Psoas muscle (tissue), 8 donors: ENCODE measurements around the gene TNNI3K. TPM values are rescaled to one million over a fixed set of nuclear protein-coding genes. Genes with fewer than 3 reads are reported as not detected.

Experiments used
- ATAC-seq, 4 donors: fragments of 200-7000 bp; cut with Tn5 transposase; one replicate each; pipeline ENCODE4 v1.9.1; 2020; ENCODE audit warnings: moderate library complexity in 3 of 4, mild to moderate bottlenecking in 2 of 4
- DNase-seq, 2 donors: peaks; one replicate each; pipeline ENCODE4 v3.0.0-alpha.2; 2020
- H3K27ac ChIP-seq: fragments of 200-600 bp; one replicate; pipeline ENCODE4 v1.8.0; 2022
- H3K27me3 ChIP-seq, 3 donors: fragments of 200-600 bp in 1 of 3; one replicate each; pipeline versions ENCODE4 v1.6.1 to v1.8.0; 2013 to 2022; ENCODE audit warnings: low read length in 2 of 3, mild to moderate bottlenecking in 2 of 3, moderate library complexity in 1 of 3; ENCODE audit not compliant: insufficient read depth in 3 of 3
- H3K36me3 ChIP-seq, 2 donors: fragments of 200-600 bp in 1 of 2; one replicate each; pipeline versions ENCODE4 v1.6.1 to v1.8.0; 2013 to 2022; ENCODE audit warnings: low read depth in 1 of 2, mild to moderate bottlenecking in 1 of 2, moderate library complexity in 1 of 2; ENCODE audit not compliant: insufficient read depth in 1 of 2
- H3K4me1 ChIP-seq: fragments of 200-600 bp; one replicate; pipeline ENCODE4 v1.8.0; 2022
- H3K4me3 ChIP-seq: fragments of 200-600 bp; one replicate; pipeline ENCODE4 v1.8.0; 2022; ENCODE audit warnings: mild to moderate bottlenecking
- H3K9me3 ChIP-seq: fragments of 200-600 bp; one replicate; pipeline ENCODE4 v1.8.0; 2022
- WGBS, 3 donors: extraction: QIAGEN DNeasy Blood & Tissue Kit; methylation state at CpG; one replicate each; pipeline versions ENCODE4 v1.1.6 to v1.1.7; 2013; 5-methylcytosine and 5-hydroxymethylcytosine counted together
- intact Hi-C, 2 donors: fragments of 100-400 bp; cut with DNase I; formaldehyde crosslinking; loops; one replicate each; pipeline versions ENCODE4 v1.11.0 to v1.14.2; 2022
- polyA plus RNA-seq, 3 donors: library from polyadenylated mRNA; stranded (reverse); fragments of 200-250 nt; gene quantifications; one replicate each; pipeline ENCODE4 v1.2.3, GENCODE V29; 2013
- total RNA-seq, 4 donors: library from RNA; stranded (reverse); fragmentation: NEBNext Ultra II Directional in 2 of 4; extraction: Animal tissue kit (Norgen Biotek cat#: 25700) in 2 of 4; gene quantifications; one replicate each; pipeline versions ENCODE4 v1.2.1 to v1.2.4, GENCODE V29; 2021 to 2023
- TF ChIP-seq, protein P1 (sequence below): fragments of 200-600 bp; IDR thresholded peaks from one replicate; pipeline ENCODE4 v1.8.0; 2022; ENCODE audit warnings: antibody characterized with exemption
- donor health status: healthy with polysubstance abuse.
- donor health status: DM: no; HTN: no; CAD: no; lungs with moderate emphysema.
- donor health status: Bipolar disorder and iron deficiency.
- donor health status: healthy.
- donor health status: DM: yes; HTN: yes; CAD: no.
- donor health status: DM: no; HTN: no; CAD: no.
- donor health status: DM: no; HTN: no; CAD: no.
- donor health status: DM: yes; HTN: yes; CAD: no.

Gene TNNI3K
- total and polyA plus RNA-seq, 7 donors: 0.12 to 2.4 (median 1.2) TPM

DNA sequence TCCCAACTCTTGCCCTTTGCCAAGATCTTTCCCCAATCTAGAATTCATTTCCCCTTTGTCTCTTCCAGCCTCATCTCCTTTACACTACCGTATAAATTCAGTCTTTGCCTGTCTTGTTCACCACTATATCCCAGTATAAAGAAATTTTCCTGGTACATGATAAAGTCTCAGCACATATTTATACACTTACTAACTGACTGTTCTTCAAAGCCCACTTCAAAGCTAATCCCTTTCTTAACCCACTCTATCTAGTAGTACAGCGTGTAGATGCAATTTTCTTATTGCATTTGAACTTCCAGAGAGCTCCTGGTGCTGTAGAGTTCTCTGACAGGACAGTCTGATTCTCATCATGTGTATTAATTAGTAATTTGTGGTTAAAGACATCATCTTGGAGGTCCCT, 199.1 kb downstream of the TNNI3K start:
- H3K4me3 ChIP-seq: no peak overlapping the region
- no peaks in the 10 kb centered on the region for H3K27me3 ChIP-seq
- no peak overlapping the region for H3K27ac ChIP-seq
- DNase-seq: no peak
- H3K9me3 ChIP-seq: no peaks in the 10 kb centered on the region
- intact Hi-C loops: no loop called here
- ATAC-seq: no peak
- no peaks in the 10 kb centered on the region for H3K36me3 ChIP-seq
- 67 to 73% (median 68%) methylated on average over 2 of the region's 2 CpGs for WGBS, 3 donors
- TF ChIP-seq, protein P1, sequence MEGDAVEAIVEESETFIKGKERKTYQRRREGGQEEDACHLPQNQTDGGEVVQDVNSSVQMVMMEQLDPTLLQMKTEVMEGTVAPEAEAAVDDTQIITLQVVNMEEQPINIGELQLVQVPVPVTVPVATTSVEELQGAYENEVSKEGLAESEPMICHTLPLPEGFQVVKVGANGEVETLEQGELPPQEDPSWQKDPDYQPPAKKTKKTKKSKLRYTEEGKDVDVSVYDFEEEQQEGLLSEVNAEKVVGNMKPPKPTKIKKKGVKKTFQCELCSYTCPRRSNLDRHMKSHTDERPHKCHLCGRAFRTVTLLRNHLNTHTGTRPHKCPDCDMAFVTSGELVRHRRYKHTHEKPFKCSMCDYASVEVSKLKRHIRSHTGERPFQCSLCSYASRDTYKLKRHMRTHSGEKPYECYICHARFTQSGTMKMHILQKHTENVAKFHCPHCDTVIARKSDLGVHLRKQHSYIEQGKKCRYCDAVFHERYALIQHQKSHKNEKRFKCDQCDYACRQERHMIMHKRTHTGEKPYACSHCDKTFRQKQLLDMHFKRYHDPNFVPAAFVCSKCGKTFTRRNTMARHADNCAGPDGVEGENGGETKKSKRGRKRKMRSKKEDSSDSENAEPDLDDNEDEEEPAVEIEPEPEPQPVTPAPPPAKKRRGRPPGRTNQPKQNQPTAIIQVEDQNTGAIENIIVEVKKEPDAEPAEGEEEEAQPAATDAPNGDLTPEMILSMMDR: no peak
- no peaks in the 10 kb centered on the region for H3K4me1 ChIP-seq

DNA sequence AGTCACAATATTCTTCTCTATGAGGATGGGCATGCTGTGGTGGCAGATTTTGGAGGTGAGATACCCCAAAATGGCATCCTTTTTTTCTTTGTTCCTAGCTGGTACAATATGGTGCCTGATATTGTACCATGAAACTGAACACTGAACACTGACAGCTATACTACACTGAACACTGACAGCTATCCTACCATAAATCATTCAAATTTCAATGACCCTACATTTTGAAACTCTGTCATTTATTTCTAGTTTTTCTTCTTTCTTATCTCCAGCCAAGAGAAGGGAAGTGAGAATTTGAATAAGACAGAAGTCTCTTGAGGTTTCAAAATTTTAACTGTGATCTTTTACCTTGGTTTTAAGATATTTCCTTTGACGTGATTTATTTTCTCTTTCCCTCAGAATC, 200.9 kb downstream of the TNNI3K start:
- Histone ChIP-seq H3K4me3 (no peak overlapping the region), H3K9me3 (no peaks in the 10 kb centered on the region), H3K4me1 (no peaks in the 10 kb centered on the region), H3K27me3 (no peaks in the 10 kb centered on the region), H3K27ac (no peak overlapping the region), H3K36me3 (no peaks in the 10 kb centered on the region)
- no peak for ATAC-seq
- DNase-seq: no peak
- TF ChIP-seq, protein P1: no peak
- intact Hi-C loops: no loop called here
- 73 to 81% (median 76%) methylated on average over 1 of the region's 1 CpG for WGBS, 3 donors

- H3K4me3 ChIP-seq: no peak overlapping the region
- TF ChIP-seq, protein P1: no peak
- 71 to 88% (median 82%) methylated on average over 1 of the region's 1 CpG for WGBS, 3 donors
Observed at GRCh38 chr1:74437035-74437434, 201.8 kb downstream of the TNNI3K start.

GRCh38 chr1:74452035-74452434, 216.8 kb downstream of the TNNI3K start:
- Histone ChIP-seq H3K9me3 (no peaks in the 10 kb centered on the region), H3K27ac (no peak overlapping the region), H3K27me3 (no peaks in the 10 kb centered on the region), H3K36me3 (no peaks in the 10 kb centered on the region), H3K4me1 (no peaks in the 10 kb centered on the region), H3K4me3 (no peak overlapping the region)
- TF ChIP-seq, protein P1: no peak
- no peak for DNase-seq
- intact Hi-C loops: no loop called here
- WGBS, 3 donors: 71 to 81% (median 75%) methylated on average over 1 of the region's 1 CpG
- ATAC-seq: no peak

More at GRCh38 chr1:74437035-74437434, 201.8 kb downstream of the TNNI3K start:
- DNase-seq (no peak), ATAC-seq (no peak)
- Histone ChIP-seq H3K9me3 (no peaks in the 10 kb centered on the region), H3K36me3 (no peaks in the 10 kb centered on the region), H3K27me3 (no peaks in the 10 kb centered on the region), H3K27ac (no peak overlapping the region), H3K4me1 (no peaks in the 10 kb centered on the region)
- intact Hi-C loops: no loop called here

- H3K4me3 ChIP-seq: no peak overlapping the region
- H3K4me1 ChIP-seq: no peaks in the 10 kb centered on the region
- TF ChIP-seq, protein P1: no peak
- H3K27me3 ChIP-seq: no peaks in the 10 kb centered on the region
- no peaks in the 10 kb centered on the region for H3K9me3 ChIP-seq
- H3K27ac ChIP-seq: no peak overlapping the region
- no peak for ATAC-seq
- DNase-seq: no peak
- WGBS, 3 donors: 70 to 76% (median 76%) methylated on average over 2 of the region's 2 CpGs
- no peaks in the 10 kb centered on the region for H3K36me3 ChIP-seq
- intact Hi-C loops: no loop called here
Observed at GRCh38 chr1:74453277-74453676, 218.1 kb downstream of the TNNI3K start.
